ENCODE measurements around the gene GRIK4.

GRIK4 gene

DNA sequence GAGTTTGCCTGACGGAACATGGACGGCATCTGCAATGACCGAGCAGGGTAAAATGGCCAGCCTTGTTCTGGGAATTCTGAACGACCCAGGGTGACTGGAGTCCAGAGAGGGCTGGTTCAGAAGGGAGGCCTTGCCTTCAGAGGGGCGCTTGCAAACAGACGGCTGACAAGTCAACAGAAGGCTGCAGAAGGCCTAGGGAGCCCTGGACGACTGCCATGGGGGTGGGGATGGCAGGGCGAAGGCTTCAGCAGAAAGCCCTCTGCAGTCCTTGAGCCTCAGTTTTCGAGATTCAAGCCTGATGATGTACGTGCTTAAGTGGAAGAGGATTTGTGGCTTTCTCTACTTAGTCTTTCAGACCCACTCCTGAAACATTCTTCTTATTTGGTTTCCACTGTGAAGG lies 395.2 kb downstream of the GRIK4 start:
- Histone ChIP-seq H3K9ac (ENCODE audit: low read depth, low read length, poor library complexity, severe bottlenecking) (no peak overlapping the region), H3K4me2 (ENCODE audit: low read depth, low read length, poor library complexity, severe bottlenecking) (no peak overlapping the region), H3K4me3 (ENCODE audit: low read length, poor library complexity, severe bottlenecking) (no peak overlapping the region), H3K36me3 (ENCODE audit: insufficient read depth, low read length) (no peaks in the 10 kb centered on the region), H3K27me3 (ENCODE audit: insufficient read depth, low read length, poor library complexity, severe bottlenecking) (no peaks in the 10 kb centered on the region), H4K20me1 (ENCODE audit: insufficient read depth, low read length, poor library complexity, severe bottlenecking) (no peaks in the 10 kb centered on the region), H3F3A (ENCODE audit: low read depth) (no peaks in the 10 kb centered on the region), H2AFZ (ENCODE audit: low read length) (no peak overlapping the region), H3K9me3 (ENCODE audit: insufficient read depth, low read depth, low read length) (no peaks in the 10 kb centered on the region), H3K9me2 (replicated peaks; ENCODE audit: low read depth, low read length) (no peaks in the 10 kb centered on the region), H3K4me1 (ENCODE audit: insufficient read depth, low read length, poor library complexity, severe bottlenecking) (no peaks in the 10 kb centered on the region), H3K79me2 (ENCODE audit: insufficient read depth, low read length) (no peaks in the 10 kb centered on the region)
- TF ChIP-seq CTCF (conservative IDR thresholded peaks at IDR 0.05; ENCODE audit: low read length) (no peak), EZH2phosphoT487 (IDR thresholded peaks at IDR 0.05; ENCODE audit: borderline replicate concordance) (no peak)

- Histone ChIP-seq H3K9me2 (replicated peaks; ENCODE audit: low read depth, low read length) (no peaks in the 10 kb centered on the region), H3K4me3 (ENCODE audit: low read length, poor library complexity, severe bottlenecking) (no peak overlapping the region), H4K20me1 (ENCODE audit: insufficient read depth, low read length, poor library complexity, severe bottlenecking) (no peaks in the 10 kb centered on the region)
These were observed 396.4 kb downstream of the GRIK4 start for GRCh38 chr11:120907971-120908370.

DNA sequence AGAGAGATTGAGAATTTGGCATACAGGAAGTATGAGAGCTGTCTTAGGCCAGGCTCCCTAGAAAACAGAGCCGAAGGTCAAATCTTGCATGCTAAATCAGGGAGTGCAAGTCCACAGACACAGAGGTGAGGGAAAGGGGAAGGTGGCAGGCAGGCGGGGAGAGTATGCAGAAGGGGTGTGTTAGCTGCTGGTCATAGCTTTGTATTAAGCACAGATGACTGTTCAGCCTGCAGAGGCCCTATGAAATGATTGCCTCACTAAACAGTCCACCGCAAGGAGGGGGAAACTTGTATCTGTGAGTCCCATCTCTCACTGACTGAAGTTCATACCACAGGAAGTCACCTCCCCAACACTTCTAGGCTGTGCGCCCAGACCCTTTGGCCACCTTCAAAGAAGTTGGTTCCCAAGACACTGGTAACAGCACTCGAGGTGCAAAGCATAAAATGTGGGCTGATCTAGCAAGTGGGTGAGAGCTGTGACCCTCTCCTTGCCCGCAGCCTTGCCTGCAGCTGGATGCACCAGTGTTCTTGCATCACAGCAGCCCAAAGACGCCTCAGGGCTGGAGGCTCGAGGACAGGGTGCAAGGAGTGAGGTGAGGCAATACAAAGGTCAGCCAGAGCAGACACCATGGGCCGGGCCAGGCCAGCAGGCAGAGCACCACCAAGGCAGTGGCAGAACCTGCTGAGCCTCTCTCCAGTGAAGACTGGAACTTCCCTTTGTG lies 397.1 kb downstream of the GRIK4 start:
- Histone ChIP-seq H2AFZ (ENCODE audit: low read length) (no peak overlapping the region), H4K20me1 (ENCODE audit: insufficient read depth, low read length, poor library complexity, severe bottlenecking) (no peaks in the 10 kb centered on the region), H3F3A (ENCODE audit: low read depth) (no peaks in the 10 kb centered on the region), H3K4me3 (ENCODE audit: low read length, poor library complexity, severe bottlenecking) (no peak overlapping the region), H3K27me3 (ENCODE audit: insufficient read depth, low read length, poor library complexity, severe bottlenecking) (no peaks in the 10 kb centered on the region), H3K9ac (ENCODE audit: low read depth, low read length, poor library complexity, severe bottlenecking) (no peak overlapping the region), H3K36me3 (ENCODE audit: insufficient read depth, low read length) (no peaks in the 10 kb centered on the region), H3K9me3 (ENCODE audit: insufficient read depth, low read depth, low read length) (no peaks in the 10 kb centered on the region), H3K4me1 (ENCODE audit: insufficient read depth, low read length, poor library complexity, severe bottlenecking) (no peaks in the 10 kb centered on the region), H3K79me2 (ENCODE audit: insufficient read depth, low read length) (no peaks in the 10 kb centered on the region), H3K9me2 (replicated peaks; ENCODE audit: low read depth, low read length) (no peaks in the 10 kb centered on the region), H3K4me2 (ENCODE audit: low read depth, low read length, poor library complexity, severe bottlenecking) (no peak overlapping the region)
- no peak for TF ChIP-seq CTCF (conservative IDR thresholded peaks at IDR 0.05; ENCODE audit: low read length)
- no peak for TF ChIP-seq EZH2phosphoT487 (IDR thresholded peaks at IDR 0.05; ENCODE audit: borderline replicate concordance)

More at GRCh38 chr11:120907971-120908370, 396.4 kb downstream of the GRIK4 start:
- H3K4me2 ChIP-seq (ENCODE audit: low read depth, low read length, poor library complexity, severe bottlenecking), result no peak overlapping the region
- H3K27me3 ChIP-seq (ENCODE audit: insufficient read depth, low read length, poor library complexity, severe bottlenecking), result no peaks in the 10 kb centered on the region
- H3K9me3 ChIP-seq (ENCODE audit: insufficient read depth, low read depth, low read length), result no peaks in the 10 kb centered on the region
- TF ChIP-seq CTCF (conservative IDR thresholded peaks at IDR 0.05; ENCODE audit: low read length), result no peak
- TF ChIP-seq EZH2phosphoT487 (IDR thresholded peaks at IDR 0.05; ENCODE audit: borderline replicate concordance), result no peak
- H2AFZ ChIP-seq (ENCODE audit: low read length), result no peak overlapping the region
- H3K4me1 ChIP-seq (ENCODE audit: insufficient read depth, low read length, poor library complexity, severe bottlenecking), result no peaks in the 10 kb centered on the region
- no peak overlapping the region for H3K9ac ChIP-seq (ENCODE audit: low read depth, low read length, poor library complexity, severe bottlenecking)
- no peaks in the 10 kb centered on the region for H3K36me3 ChIP-seq (ENCODE audit: insufficient read depth, low read length)
- H3F3A ChIP-seq (ENCODE audit: low read depth), result no peaks in the 10 kb centered on the region
- H3K79me2 ChIP-seq (ENCODE audit: insufficient read depth, low read length), result no peaks in the 10 kb centered on the region
